Gastroesophageal sphincter (tissue), 4 donors: Measurements from ENCODE around the gene UGGT1. TPM values are rescaled to one million over a fixed set of nuclear protein-coding genes. Genes with fewer than 3 reads are reported as not detected.

ENCODE experiments used
- ATAC-seq: fragments of 150-250 bp; one replicate; pipeline ENCODE4 v1.9.1; 2016; ENCODE audit warnings: mild to moderate bottlenecking, moderate library complexity
- H3K27ac ChIP-seq, 4 donors: fragments of 200-600 bp; sonication (generic) in 3 of 4; 1 replicate in 3 of 4; 2 replicates in 1 of 4; pipeline ENCODE4 v1.5.1; 2016 to 2019
- H3K27me3 ChIP-seq: fragments of 200-600 bp; sonication (generic); one replicate; pipeline ENCODE4 v1.5.1; 2019
- H3K36me3 ChIP-seq, 2 donors: fragments of 200-600 bp; sonication (generic); one replicate each; pipeline ENCODE4 v1.5.1; 2019; ENCODE audit warnings: control low read depth in 1 of 2
- H3K4me1 ChIP-seq, 3 donors: fragments of 200-600 bp; sonication (generic); 1 replicate in 2 of 3; 2 replicates in 1 of 3; pipeline ENCODE4 v1.5.1; 2016 to 2019; ENCODE audit warnings: control low read depth in 2 of 3
- H3K4me3 ChIP-seq, 2 donors: fragments of 200-600 bp; sonication (generic); one replicate each; pipeline ENCODE4 v1.5.1; 2019; ENCODE audit warnings: mild to moderate bottlenecking in 1 of 2, moderate library complexity in 1 of 2
- H3K9me3 ChIP-seq, 3 donors: fragments of 200-600 bp; sonication (generic); one replicate each; pipeline ENCODE4 v1.5.1; 2017 to 2019; ENCODE audit warnings: control low read depth in 2 of 3
- CTCF ChIP-seq, 4 experiments: fragments of 200-600 bp in 2 of 4; fragments of 450-650 bp in 2 of 4; sonication (generic) in 1 of 4; IDR thresholded peaks; one replicate each; pipeline ENCODE4 v1.5.1; 2017 to 2019; ENCODE audit warnings: antibody characterized with exemption in 4 of 4, mild to moderate bottlenecking in 2 of 4, moderate library complexity in 2 of 4
- EP300 ChIP-seq: sonication (generic); formaldehyde crosslinking; IDR thresholded peaks from one replicate; pipeline ENCODE4 v1.6.1; 2017; ENCODE audit warnings: antibody characterized with exemption, mild to moderate bottlenecking
- POLR2A ChIP-seq, 2 donors: fragments of 450-650 bp; IDR thresholded peaks; one replicate each; pipeline ENCODE4 v1.6.1; 2017; ENCODE audit warnings: antibody characterized with exemption in 2 of 2, mild to moderate bottlenecking in 2 of 2, moderate library complexity in 1 of 2
- POLR2AphosphoS5 ChIP-seq: sonication (generic); formaldehyde crosslinking; IDR thresholded peaks from one replicate; pipeline ENCODE4 v1.6.1; 2017; ENCODE audit warnings: antibody characterized with exemption
- WGBS, 2 donors: methylation state at CpG; one replicate each; pipeline ENCODE4 v1.1.5; 2018; ENCODE audit warnings: low coverage in 1 of 2; 5-methylcytosine and 5-hydroxymethylcytosine counted together
- total RNA-seq, 4 donors: library from RNA; depleted of rRNA; stranded (reverse); fragments of >200 nt; gene quantifications; one replicate each; pipeline ENCODE4 v1.1.0, GENCODE V29; 2016

UGGT1 gene
- total RNA-seq, 4 donors from 2014 or later, result 35.5 to 55.4 (median 43.4) TPM

GRCh38 chr2:128134573-128134972 is 43.6 kb downstream of the UGGT1 start:
- 88 to 94% methylated on average over 5 of the region's 5 CpGs for WGBS, 2 donors
- H3K27me3 ChIP-seq, result no peaks in the 10 kb centered on the region
- H3K9me3 ChIP-seq, result no peaks in the 10 kb centered on the region
- no peak overlapping the region for H3K4me3 ChIP-seq
- no peaks in the 10 kb centered on the region for H3K4me1 ChIP-seq
- no peak overlapping the region for H3K27ac ChIP-seq
- ATAC-seq, result no peak
- peaks cover 16 to 100% of the 10 kb centered on the region in 2 donors for H3K36me3 ChIP-seq
- TF ChIP-seq CTCF (IDR thresholded peaks at IDR 0.05), result no peak
- TF ChIP-seq EP300, result no peak
- no peak for TF ChIP-seq POLR2AphosphoS5
- TF ChIP-seq POLR2A (IDR thresholded peaks at IDR 0.05), result no peak

- no peak for TF ChIP-seq POLR2A (IDR thresholded peaks at IDR 0.05)
- no peak for TF ChIP-seq EP300
- TF ChIP-seq CTCF (IDR thresholded peaks at IDR 0.05), result no peak
- no peak for TF ChIP-seq POLR2AphosphoS5
- no peaks in the 10 kb centered on the region for H3K9me3 ChIP-seq
- H3K36me3 ChIP-seq, result peaks cover 16 to 100% of the 10 kb centered on the region in 2 donors
These were observed 46.2 kb downstream of the UGGT1 start for GRCh38 chr2:128137094-128137616.

DNA sequence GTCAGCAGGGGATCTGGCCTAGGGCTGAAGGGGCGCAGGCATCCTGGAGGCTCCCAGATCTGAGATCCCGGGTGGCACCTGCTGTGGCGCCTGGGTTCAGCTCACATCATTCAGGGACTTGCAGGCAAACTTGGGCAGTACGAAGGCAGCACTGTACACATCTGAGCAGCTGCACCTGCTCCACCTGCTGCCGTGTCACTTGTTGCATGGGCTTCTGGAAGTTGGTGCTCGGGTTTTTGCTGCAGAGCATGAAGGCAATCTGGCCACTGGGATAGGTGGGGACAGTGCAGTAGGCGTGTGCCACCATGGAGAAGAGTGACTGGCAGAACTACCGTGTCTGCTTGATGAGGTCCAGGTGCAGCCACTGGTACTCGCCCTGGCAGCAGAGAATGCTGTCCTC is 48.6 kb downstream of the UGGT1 start:
- H3K27me3 ChIP-seq, result no peaks in the 10 kb centered on the region
- no peak overlapping the region for H3K4me3 ChIP-seq
- no peaks in the 10 kb centered on the region for H3K4me1 ChIP-seq
- H3K36me3 ChIP-seq, result peaks cover 10 to 92% of the 10 kb centered on the region in 2 donors
- ATAC-seq, result no peak
- TF ChIP-seq POLR2A (IDR thresholded peaks at IDR 0.05) (no peak), EP300 (no peak)
- no peak overlapping the region for H3K27ac ChIP-seq
- H3K9me3 ChIP-seq, result no peaks in the 10 kb centered on the region
- 83% methylated on average over 4 of the region's 9 CpGs; no CpG with 5 or more reads in 1 of the 2 donors for WGBS, 2 donors

More at GRCh38 chr2:128137094-128137616, 46.2 kb downstream of the UGGT1 start:
- WGBS, 2 donors, result 91 to 95% methylated on average over 3 of the region's 3 CpGs
- no peak for ATAC-seq
- Histone ChIP-seq H3K4me3 (no peak overlapping the region), H3K27ac (no peak overlapping the region), H3K4me1 (no peaks in the 10 kb centered on the region), H3K27me3 (no peaks in the 10 kb centered on the region)

DNA sequence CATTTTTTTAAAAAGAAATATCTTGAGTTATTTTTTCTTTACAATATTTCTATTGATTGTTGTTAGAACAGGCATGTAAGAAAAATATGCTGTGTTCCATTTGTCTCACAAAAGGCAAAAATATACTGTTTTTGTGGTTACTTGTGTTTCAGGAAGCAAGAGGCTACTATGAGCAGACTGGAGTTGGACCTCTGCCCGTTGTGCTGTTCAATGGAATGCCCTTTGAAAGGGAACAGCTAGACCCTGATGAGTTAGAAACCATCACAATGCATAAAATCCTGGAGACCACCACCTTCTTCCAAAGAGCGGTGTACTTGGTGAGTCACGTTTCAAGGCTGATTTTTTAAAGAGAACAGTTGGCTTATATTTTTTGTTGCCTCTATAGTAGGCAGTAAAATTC is 54.7 kb downstream of the UGGT1 start:
- no peaks in the 10 kb centered on the region for H3K4me1 ChIP-seq
- ATAC-seq, result no peak
- no peaks in the 10 kb centered on the region for H3K27me3 ChIP-seq
- no peak overlapping the region for H3K27ac ChIP-seq
- H3K4me3 ChIP-seq, result no peak overlapping the region
- peaks cover 6 to 90% of the 10 kb centered on the region in 2 donors for H3K36me3 ChIP-seq
- TF ChIP-seq POLR2AphosphoS5, result no peak
- no peak for TF ChIP-seq EP300
- TF ChIP-seq CTCF (IDR thresholded peaks at IDR 0.05), result no peak
- TF ChIP-seq POLR2A (IDR thresholded peaks at IDR 0.05), result no peak
- H3K9me3 ChIP-seq, result no peaks in the 10 kb centered on the region
- WGBS, 2 donors, result 78 to 79% methylated on average over 3 of the region's 3 CpGs

GRCh38 chr2:128153786-128154185 is 62.8 kb downstream of the UGGT1 start:
- H3K9me3 ChIP-seq, result no peaks in the 10 kb centered on the region
- ATAC-seq, result no peak
- no peak overlapping the region for H3K4me3 ChIP-seq
- no peak overlapping the region for H3K27ac ChIP-seq
- no peaks in the 10 kb centered on the region for H3K4me1 ChIP-seq
- 81 to 88% methylated on average over 3 of the region's 3 CpGs for WGBS, 2 donors
- no peaks in the 10 kb centered on the region for H3K27me3 ChIP-seq
- no peak for TF ChIP-seq POLR2AphosphoS5
- no peak for TF ChIP-seq POLR2A (IDR thresholded peaks at IDR 0.05)
- TF ChIP-seq EP300, result no peak
- TF ChIP-seq CTCF (IDR thresholded peaks at IDR 0.05), result no peak
- peaks cover 0 to 88% of the 10 kb centered on the region in 2 donors for H3K36me3 ChIP-seq
